ACC112 (cell line): ENCODE results near the gene COX15.

Experiments used
- H2AFZ ChIP-seq: fragments of 200-600 bp; sonication (generic); one replicate; pipeline ENCODE4 v1.6.0; 2017; ENCODE audit warnings: antibody characterized with exemption, low read length; ENCODE audit not compliant: unreplicated experiment
- H3K27ac ChIP-seq: fragments of 200-600 bp; sonication (generic); 2 replicates; pipeline ENCODE4 v1.5.1; 2014; ENCODE audit warnings: low read depth, mild to moderate bottlenecking, antibody characterized with exemption, low read length, moderate library complexity
- H3K27me3 ChIP-seq: fragments of 200-600 bp; sonication (generic); 2 replicates; pipeline ENCODE4 v1.6.1; 2014; ENCODE audit warnings: mild to moderate bottlenecking, antibody characterized with exemption, low read length, moderate library complexity, mixed read lengths; ENCODE audit not compliant: insufficient read depth
- H3K36me3 ChIP-seq: fragments of 200-600 bp; sonication (generic); 2 replicates; pipeline ENCODE4 v1.6.1; 2016; ENCODE audit warnings: mild to moderate bottlenecking, antibody characterized with exemption, low read length, moderate library complexity, mixed read lengths; ENCODE audit not compliant: insufficient read depth
- H3K4me1 ChIP-seq: fragments of 200-600 bp; sonication (generic); one replicate; pipeline ENCODE4 v1.6.1; 2016; ENCODE audit warnings: low read length, mixed read lengths; ENCODE audit not compliant: insufficient read depth, unreplicated experiment, control insufficient read depth
- H3K4me3 ChIP-seq: fragments of 200-600 bp; sonication (generic); 2 replicates; pipeline ENCODE4 v1.5.1; 2014; ENCODE audit warnings: mild to moderate bottlenecking, low read depth, low read length
- H3K79me2 ChIP-seq: fragments of 200-600 bp; sonication (generic); one replicate; pipeline ENCODE4 v1.6.0; 2016; ENCODE audit warnings: low read length; ENCODE audit not compliant: control insufficient read depth, unreplicated experiment, insufficient read depth

Gene COX15

GRCh38 chr10:99732033-99732842 lies at the start of gene COX15, which contains the start of gene CUTC:
COX15 (minus strand) TSS chr10:99732127; CDS start chr10:99732049, 78 bp downstream.
CUTC (plus strand) TSS chr10:99732234; CDS start chr10:99732349, 115 bp downstream.
- H3K27ac ChIP-seq, result peak within 1 kb of the TSS; percentile 49
- no peaks in the 10 kb centered on the region for H3K27me3 ChIP-seq
- peaks cover 40% of the 10 kb centered on the region for H3K79me2 ChIP-seq
- peaks cover 3% of the 10 kb centered on the region for H3K4me1 ChIP-seq
- peak within 1 kb of the TSS; percentile 82 for H3K4me3 ChIP-seq
- peak within 1 kb of the TSS; percentile 76 for H2AFZ ChIP-seq
- H3K36me3 ChIP-seq, result peaks cover 20% of the 10 kb centered on the region

- no peaks in the 10 kb centered on the region for H3K36me3 ChIP-seq
- H3K79me2 ChIP-seq, result no peaks in the 10 kb centered on the region
- peak overlapping the region; percentile 43 for H2AFZ ChIP-seq
- H3K4me1 ChIP-seq, result peaks cover 76% of the 10 kb centered on the region
- no peaks in the 10 kb centered on the region for H3K27me3 ChIP-seq
- H3K27ac ChIP-seq, result peak overlapping the region; percentile 98
- H3K4me3 ChIP-seq, result peak overlapping the region; percentile 56
These were observed 47.4 kb upstream of the COX15 start for GRCh38 chr10:99779335-99779734.

GRCh38 chr10:99777918-99778714 lies 46.2 kb upstream of the COX15 start:
- Histone ChIP-seq H3K27ac (peak overlapping the region; percentile 98), H3K36me3 (no peaks in the 10 kb centered on the region), H3K4me3 (no peak overlapping the region), H3K79me2 (no peaks in the 10 kb centered on the region), H3K4me1 (peaks cover 64% of the 10 kb centered on the region), H3K27me3 (no peaks in the 10 kb centered on the region), H2AFZ (peak overlapping the region; percentile 5)

GRCh38 chr10:99775850-99776249 lies 43.9 kb upstream of the COX15 start:
- H3K36me3 ChIP-seq, result no peaks in the 10 kb centered on the region
- peak overlapping the region; percentile 75 for H2AFZ ChIP-seq
- H3K4me1 ChIP-seq, result peaks cover 42% of the 10 kb centered on the region
- no peak overlapping the region for H3K4me3 ChIP-seq
- no peaks in the 10 kb centered on the region for H3K79me2 ChIP-seq
- H3K27me3 ChIP-seq, result no peaks in the 10 kb centered on the region
- H3K27ac ChIP-seq, result peak overlapping the region; percentile 92

GRCh38 chr10:99770408-99771045 lies 38.6 kb upstream of the COX15 start:
- H3K79me2 ChIP-seq, result no peaks in the 10 kb centered on the region
- H3K27me3 ChIP-seq, result no peaks in the 10 kb centered on the region
- no peak overlapping the region for H3K4me3 ChIP-seq
- H3K4me1 ChIP-seq, result peaks cover 6% of the 10 kb centered on the region
- no peak overlapping the region for H3K27ac ChIP-seq
- H3K36me3 ChIP-seq, result no peaks in the 10 kb centered on the region
- no peak overlapping the region for H2AFZ ChIP-seq

- Histone ChIP-seq H3K79me2 (no peaks in the 10 kb centered on the region), H3K27ac (no peak overlapping the region), H3K36me3 (no peaks in the 10 kb centered on the region), H3K4me3 (no peak overlapping the region), H2AFZ (no peak overlapping the region), H3K27me3 (no peaks in the 10 kb centered on the region), H3K4me1 (peaks cover 4% of the 10 kb centered on the region)
These were observed 37.8 kb upstream of the COX15 start for GRCh38 chr10:99769706-99770105.

GRCh38 chr10:99768556-99768955 lies 36.6 kb upstream of the COX15 start:
- no peak overlapping the region for H3K27ac ChIP-seq
- H3K4me1 ChIP-seq, result peaks cover 4% of the 10 kb centered on the region
- no peaks in the 10 kb centered on the region for H3K27me3 ChIP-seq
- no peaks in the 10 kb centered on the region; the same call in 1 of the 2 replicates for H3K36me3 ChIP-seq
- no peak overlapping the region for H3K4me3 ChIP-seq
- H3K79me2 ChIP-seq, result no peaks in the 10 kb centered on the region
- H2AFZ ChIP-seq, result no peak overlapping the region

GRCh38 chr10:99767901-99768300 lies 36.0 kb upstream of the COX15 start:
- Histone ChIP-seq H3K4me1 (peaks cover 4% of the 10 kb centered on the region), H3K36me3 (no peaks in the 10 kb centered on the region; the same call in 1 of the 2 replicates), H3K27me3 (no peaks in the 10 kb centered on the region), H2AFZ (no peak overlapping the region), H3K27ac (no peak overlapping the region), H3K79me2 (no peaks in the 10 kb centered on the region), H3K4me3 (no peak overlapping the region)

GRCh38 chr10:99766302-99766681 lies 34.4 kb upstream of the COX15 start:
- Histone ChIP-seq H3K27ac (no peak overlapping the region), H3K27me3 (no peaks in the 10 kb centered on the region), H3K4me3 (no peak overlapping the region), H3K36me3 (no peaks in the 10 kb centered on the region; the same call in 1 of the 2 replicates), H3K79me2 (no peaks in the 10 kb centered on the region), H3K4me1 (peaks cover 4% of the 10 kb centered on the region), H2AFZ (no peak overlapping the region)

- no peaks in the 10 kb centered on the region for H3K79me2 ChIP-seq
- no peaks in the 10 kb centered on the region for H3K27me3 ChIP-seq
- no peak overlapping the region for H3K27ac ChIP-seq
- no peak overlapping the region for H3K4me3 ChIP-seq
- H3K36me3 ChIP-seq, result peaks cover 4% of the 10 kb centered on the region; the same call in 1 of the 2 replicates
- H3K4me1 ChIP-seq, result peaks cover 4% of the 10 kb centered on the region
- H2AFZ ChIP-seq, result no peak overlapping the region
These were observed 33.9 kb upstream of the COX15 start for GRCh38 chr10:99765672-99766301.
